GM12873 (cell line): ENCODE data around the gene MYO15A.

Experiments used
- TF ChIP-seq, protein P1 (sequence below): IDR thresholded peaks from 2 replicates; pipeline ENCODE4 v1.5.1; 2012; ENCODE audit warnings: low read depth, mild to moderate bottlenecking, moderate library complexity, low read length, control low read depth; ENCODE audit not compliant: insufficient read depth; ENCODE audit errors: missing control alignments

MYO15A gene

DNA sequence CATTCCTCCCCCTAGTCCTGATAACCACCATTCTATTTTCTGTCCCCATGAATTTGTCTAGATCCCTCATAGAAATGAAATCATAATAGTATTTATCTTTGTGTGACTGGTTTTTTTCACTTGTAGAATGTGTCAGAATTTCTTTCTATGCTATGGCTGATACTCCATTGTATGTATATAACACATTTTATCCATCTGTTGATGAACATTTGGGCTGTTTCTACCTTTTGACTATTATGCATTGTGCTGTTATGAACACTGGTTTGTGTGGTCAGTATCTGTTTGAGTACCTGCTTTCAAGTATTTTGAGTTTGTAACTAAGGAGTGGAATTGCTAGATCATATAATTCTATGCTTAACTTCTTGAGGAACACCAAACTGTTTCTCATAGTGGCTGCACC, 36.8 kb upstream of the MYO15A start:
- TF ChIP-seq, protein P1, sequence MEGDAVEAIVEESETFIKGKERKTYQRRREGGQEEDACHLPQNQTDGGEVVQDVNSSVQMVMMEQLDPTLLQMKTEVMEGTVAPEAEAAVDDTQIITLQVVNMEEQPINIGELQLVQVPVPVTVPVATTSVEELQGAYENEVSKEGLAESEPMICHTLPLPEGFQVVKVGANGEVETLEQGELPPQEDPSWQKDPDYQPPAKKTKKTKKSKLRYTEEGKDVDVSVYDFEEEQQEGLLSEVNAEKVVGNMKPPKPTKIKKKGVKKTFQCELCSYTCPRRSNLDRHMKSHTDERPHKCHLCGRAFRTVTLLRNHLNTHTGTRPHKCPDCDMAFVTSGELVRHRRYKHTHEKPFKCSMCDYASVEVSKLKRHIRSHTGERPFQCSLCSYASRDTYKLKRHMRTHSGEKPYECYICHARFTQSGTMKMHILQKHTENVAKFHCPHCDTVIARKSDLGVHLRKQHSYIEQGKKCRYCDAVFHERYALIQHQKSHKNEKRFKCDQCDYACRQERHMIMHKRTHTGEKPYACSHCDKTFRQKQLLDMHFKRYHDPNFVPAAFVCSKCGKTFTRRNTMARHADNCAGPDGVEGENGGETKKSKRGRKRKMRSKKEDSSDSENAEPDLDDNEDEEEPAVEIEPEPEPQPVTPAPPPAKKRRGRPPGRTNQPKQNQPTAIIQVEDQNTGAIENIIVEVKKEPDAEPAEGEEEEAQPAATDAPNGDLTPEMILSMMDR, result no peak

DNA sequence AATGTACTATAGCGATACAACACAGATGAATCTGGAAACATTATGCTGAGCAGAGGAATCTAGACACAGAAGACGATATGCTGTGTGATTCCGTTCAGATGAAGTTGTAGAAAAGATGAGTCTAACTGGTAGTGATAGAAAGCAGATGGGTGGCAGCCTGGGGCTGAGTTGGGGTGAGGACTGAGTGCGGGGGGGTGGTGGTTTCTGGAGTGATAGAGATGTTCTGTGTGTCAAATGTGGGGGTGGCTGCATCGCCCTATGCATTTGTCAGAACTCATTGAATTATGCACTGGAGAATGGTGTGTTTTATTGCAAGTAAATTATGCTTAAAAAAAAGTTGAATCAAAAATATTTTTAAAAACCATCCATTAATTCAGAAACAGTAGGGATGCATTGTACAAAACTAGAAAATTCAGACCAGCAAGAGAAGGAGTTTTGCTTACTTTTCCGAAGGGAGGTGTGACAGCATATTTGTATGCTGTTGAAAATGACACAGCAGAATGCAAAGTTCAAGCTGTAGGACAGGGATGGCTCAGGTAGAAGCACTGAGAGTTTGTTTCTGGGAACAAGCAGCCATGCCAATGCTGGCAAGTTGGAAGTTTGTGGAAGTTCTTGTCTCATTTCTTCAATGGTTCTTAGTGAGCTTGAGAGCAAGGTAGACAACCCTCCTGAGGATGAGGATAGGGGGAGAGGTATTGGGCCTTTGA, 33.8 kb upstream of the MYO15A start:
- TF ChIP-seq, protein P1, result no peak

DNA sequence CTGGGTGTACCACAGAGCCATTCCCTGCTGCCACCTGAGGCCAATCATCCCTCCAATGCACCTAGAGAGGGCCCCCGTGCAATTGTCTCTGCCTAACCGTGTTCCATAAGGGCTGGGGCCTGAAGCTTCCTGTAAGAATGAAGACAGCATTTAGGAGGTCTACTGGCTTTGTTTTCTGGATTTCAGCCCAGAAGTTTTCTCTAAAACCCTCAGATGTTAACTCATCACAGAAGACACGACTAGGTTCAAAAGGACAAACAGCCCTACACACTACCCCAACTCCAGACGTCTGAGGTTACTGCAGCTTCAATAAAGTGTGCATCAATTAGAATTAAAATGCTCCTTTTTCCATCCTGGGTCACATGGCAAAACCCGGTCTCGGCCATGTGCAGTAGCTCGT, 31.6 kb upstream of the MYO15A start:
- TF ChIP-seq, protein P1, result no peak

DNA sequence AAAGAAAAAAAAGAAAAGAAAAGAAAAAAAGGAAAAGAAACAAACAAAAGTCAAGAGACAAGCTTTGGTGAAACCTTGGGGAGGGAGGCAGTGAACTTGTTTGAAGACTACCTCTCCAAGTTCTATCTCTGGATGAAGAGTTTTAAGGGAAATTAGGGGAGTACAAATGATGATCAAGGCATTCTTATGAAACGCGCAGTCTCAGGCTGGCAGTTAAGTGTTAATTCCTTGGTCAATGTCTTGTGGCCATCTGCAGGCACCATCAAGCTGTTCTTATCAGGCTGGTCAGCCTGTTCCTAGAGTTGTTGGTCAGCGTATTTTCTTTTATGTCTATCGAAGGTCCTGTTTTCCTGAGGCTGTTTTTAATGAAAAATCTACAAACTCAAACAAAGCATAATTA, 29.0 kb upstream of the MYO15A start:
- TF ChIP-seq, protein P1, result no peak

DNA sequence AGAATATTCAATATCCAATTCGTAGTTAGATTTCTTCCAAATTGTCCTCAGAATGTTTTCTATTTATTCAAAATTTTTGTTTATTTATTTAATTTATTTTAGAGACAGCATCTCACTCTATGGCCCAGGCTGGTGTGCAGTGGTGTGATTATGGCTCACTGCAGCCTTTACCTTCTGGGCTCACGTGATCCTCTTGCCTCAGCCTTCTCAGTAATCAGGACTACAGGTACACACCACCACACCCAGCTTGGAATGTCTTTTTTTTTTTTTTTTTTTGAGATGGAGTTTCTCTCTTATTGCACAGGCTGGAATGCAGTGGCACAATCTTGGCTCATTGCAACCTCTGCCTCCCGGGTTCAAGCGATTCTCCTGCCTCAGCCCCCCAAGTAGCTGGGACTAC, 24.3 kb upstream of the MYO15A start:
- TF ChIP-seq, protein P1, result no peak

DNA sequence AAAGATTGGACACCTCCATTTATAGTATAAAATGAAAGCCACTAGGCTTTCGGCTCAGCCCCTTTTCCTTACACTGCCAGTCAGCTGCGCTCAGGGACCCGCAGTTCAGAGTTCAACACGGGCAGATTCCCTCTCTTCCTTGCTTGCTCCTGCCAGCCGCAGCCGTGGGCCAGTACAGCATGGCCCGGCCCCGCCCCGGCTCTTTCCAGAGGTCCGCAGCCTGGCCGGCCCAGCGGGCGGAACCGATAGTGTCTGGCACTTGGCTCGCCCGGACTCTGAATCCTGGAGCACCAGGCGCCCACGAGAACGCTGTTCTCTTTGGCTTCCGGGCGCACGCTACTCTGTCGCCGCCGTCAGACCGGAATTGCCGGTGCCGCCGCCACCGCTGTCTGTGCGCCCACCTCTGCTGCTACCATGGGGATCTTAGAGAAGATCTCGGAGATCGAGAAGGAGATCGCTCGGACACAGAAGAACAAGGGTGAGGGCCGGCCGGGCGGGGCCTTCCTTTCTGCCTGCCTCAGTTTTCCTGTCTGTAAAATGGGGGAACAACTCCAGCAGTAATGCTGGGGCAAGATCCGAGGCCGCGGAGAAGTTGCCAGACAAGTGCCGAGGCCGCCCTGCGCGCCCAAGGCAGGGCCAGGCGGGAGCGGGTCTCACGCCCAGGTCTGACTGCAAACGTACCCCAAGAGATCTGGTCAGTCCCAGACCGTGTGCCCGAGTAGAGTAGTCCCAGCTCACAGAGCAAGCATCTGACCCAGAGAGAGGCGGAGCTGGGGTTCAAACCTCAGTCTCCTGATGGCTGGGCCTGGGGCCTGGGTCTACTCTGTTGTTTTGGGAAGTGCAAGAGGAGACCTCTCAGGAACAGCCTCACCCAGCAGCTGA, 20.7 kb upstream of the MYO15A start, which contains the start of gene DRG2:
DRG2 (plus strand) TSS at position 339 of the 882 bp plus-strand sequence; CDS start at position 415, 76 bp downstream.
- TF ChIP-seq, protein P1, result peak; percentile 8

DNA sequence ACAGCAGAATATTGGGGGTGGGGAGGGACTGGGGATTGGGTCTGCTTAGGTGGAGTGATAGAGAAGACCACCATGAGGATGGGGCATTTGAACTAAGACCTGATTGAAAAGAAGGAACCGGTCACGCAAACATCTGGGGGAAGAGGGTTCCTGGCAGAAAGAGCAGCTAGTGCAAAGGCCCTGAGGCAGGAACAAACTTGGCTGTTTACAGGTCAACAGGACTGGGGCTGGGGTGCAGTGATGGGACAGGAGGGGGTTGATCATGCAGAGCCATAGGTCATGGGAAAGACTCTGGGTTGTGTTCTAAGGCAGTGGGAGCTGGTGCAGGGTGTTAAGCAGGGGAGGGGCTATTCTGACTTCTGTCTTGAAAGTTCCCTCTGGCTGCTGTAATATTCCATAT, 18.9 kb upstream of the MYO15A start:
- TF ChIP-seq, protein P1, result no peak
